ENCODE measurements around the gene FBN2.

The FBN2 gene

DNA sequence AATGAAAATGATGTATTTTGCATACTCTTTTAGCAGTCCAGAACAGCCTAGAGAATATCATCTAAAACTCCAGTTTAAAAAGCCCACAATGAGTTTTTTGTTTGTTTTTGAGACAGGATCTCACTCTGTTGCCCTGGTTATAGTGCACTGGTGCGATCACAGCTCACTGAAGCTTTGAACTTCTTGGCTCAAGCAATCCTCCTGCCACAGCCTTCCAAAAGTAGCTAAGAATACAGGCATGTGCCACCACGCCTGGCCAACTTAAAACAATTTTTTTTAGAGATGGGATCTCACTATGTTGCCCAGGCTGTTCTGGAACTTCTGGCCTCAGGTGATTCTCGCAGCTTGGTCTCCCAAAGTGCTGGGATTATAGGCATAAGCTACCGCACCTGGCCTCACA, 175.7 kb downstream of the FBN2 start:
- Histone ChIP-seq H3K9ac (ENCODE audit: low read depth, low read length) (no peak overlapping the region), H3K4me2 (ENCODE audit: insufficient read depth, low read length) (no peak overlapping the region), H3K36me3 (ENCODE audit: insufficient read depth, low read length) (no peaks in the 10 kb centered on the region), H4K20me1 (ENCODE audit: insufficient read depth, low read length) (no peaks in the 10 kb centered on the region), H3K27ac (ENCODE audit: low read length) (no peak overlapping the region), H3K9me3 (ENCODE audit: insufficient read depth, low read length, severe bottlenecking) (no peaks in the 10 kb centered on the region), H3K4me1 (ENCODE audit: insufficient read depth, low read length) (no peaks in the 10 kb centered on the region), H3K79me2 (ENCODE audit: insufficient read depth, low read length) (no peaks in the 10 kb centered on the region), H2AFZ (ENCODE audit: low read depth, low read length) (no peak overlapping the region), H3K4me3 (ENCODE audit: low read depth in 1 of 2, low read length in 2 of 2) (no peak overlapping the region), H3K27me3 (ENCODE audit: insufficient read depth, low read length, poor library complexity) (no peaks in the 10 kb centered on the region)
- DNase-seq (no peak), ATAC-seq (ENCODE audit: insufficient read depth, low read depth) (no peak)
- TF ChIP-seq EZH2 (IDR thresholded peaks at IDR 0.05; ENCODE audit: borderline replicate concordance, low read depth, low read length, severe bottlenecking), result no peak
- TF ChIP-seq, protein P1, sequence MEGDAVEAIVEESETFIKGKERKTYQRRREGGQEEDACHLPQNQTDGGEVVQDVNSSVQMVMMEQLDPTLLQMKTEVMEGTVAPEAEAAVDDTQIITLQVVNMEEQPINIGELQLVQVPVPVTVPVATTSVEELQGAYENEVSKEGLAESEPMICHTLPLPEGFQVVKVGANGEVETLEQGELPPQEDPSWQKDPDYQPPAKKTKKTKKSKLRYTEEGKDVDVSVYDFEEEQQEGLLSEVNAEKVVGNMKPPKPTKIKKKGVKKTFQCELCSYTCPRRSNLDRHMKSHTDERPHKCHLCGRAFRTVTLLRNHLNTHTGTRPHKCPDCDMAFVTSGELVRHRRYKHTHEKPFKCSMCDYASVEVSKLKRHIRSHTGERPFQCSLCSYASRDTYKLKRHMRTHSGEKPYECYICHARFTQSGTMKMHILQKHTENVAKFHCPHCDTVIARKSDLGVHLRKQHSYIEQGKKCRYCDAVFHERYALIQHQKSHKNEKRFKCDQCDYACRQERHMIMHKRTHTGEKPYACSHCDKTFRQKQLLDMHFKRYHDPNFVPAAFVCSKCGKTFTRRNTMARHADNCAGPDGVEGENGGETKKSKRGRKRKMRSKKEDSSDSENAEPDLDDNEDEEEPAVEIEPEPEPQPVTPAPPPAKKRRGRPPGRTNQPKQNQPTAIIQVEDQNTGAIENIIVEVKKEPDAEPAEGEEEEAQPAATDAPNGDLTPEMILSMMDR (IDR thresholded peaks at IDR 0.05; ENCODE audit: borderline replicate concordance, extremely low read depth, low read length, poor library complexity, severe bottlenecking), result no peak

DNA sequence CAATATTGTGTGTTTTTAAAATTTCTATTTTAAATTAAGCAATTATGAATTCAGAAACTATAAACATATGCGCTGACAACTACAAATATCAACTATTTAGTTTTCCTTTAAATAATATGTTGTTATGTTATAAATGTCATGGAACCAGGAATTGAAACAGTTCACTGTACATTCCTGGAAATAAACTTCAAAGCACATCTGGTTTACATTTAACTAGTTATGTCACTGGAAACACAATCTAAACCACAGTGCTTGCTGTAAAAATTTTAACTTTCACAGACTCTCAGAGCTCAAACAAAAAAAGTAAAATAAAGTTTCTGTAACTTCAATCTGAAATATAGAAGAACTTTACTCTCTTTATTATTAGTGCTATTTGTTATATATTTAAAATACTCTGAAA, 179.2 kb downstream of the FBN2 start:
- Histone ChIP-seq H3K4me3 (ENCODE audit: low read depth in 1 of 2, low read length in 2 of 2) (no peak overlapping the region), H4K20me1 (ENCODE audit: insufficient read depth, low read length) (no peaks in the 10 kb centered on the region), H3K79me2 (ENCODE audit: insufficient read depth, low read length) (no peaks in the 10 kb centered on the region), H3K4me2 (ENCODE audit: insufficient read depth, low read length) (no peak overlapping the region), H3K9me3 (ENCODE audit: insufficient read depth, low read length, severe bottlenecking) (no peaks in the 10 kb centered on the region), H2AFZ (ENCODE audit: low read depth, low read length) (no peak overlapping the region), H3K27ac (ENCODE audit: low read length) (no peak overlapping the region), H3K9ac (ENCODE audit: low read depth, low read length) (no peak overlapping the region), H3K27me3 (ENCODE audit: insufficient read depth, low read length, poor library complexity) (no peaks in the 10 kb centered on the region), H3K36me3 (ENCODE audit: insufficient read depth, low read length) (no peaks in the 10 kb centered on the region), H3K4me1 (ENCODE audit: insufficient read depth, low read length) (no peaks in the 10 kb centered on the region)
- TF ChIP-seq, protein P1 (IDR thresholded peaks at IDR 0.05; ENCODE audit: borderline replicate concordance, extremely low read depth, low read length, poor library complexity, severe bottlenecking), result no peak
- DNase-seq, result no peak
- no peak for ATAC-seq (ENCODE audit: insufficient read depth, low read depth)

DNA sequence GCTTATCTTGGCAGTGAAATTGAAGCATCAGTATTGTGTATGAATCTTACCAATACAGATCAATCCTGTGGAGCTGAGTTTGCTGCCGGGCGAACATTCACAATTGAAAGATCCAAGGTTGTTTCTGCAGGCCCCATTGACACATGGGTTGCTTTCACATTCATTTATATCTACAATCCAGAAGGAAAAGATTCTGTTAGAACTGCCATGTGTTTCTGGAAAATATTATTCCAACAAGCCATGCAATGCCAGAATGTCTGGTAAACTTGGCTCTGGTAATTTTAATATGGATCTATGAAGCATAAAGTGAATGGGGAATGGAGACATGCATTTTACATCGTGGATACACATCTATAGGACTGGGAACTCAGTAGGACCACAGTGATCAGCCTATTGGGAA, 180.8 kb downstream of the FBN2 start:
- H3K4me1 ChIP-seq (ENCODE audit: insufficient read depth, low read length), result no peaks in the 10 kb centered on the region
- no peaks in the 10 kb centered on the region for H3K36me3 ChIP-seq (ENCODE audit: insufficient read depth, low read length)
- no peaks in the 10 kb centered on the region for H3K79me2 ChIP-seq (ENCODE audit: insufficient read depth, low read length)
- ATAC-seq (ENCODE audit: insufficient read depth, low read depth) (no peak), DNase-seq (no peak)
- H2AFZ ChIP-seq (ENCODE audit: low read depth, low read length), result no peak overlapping the region
- H3K27me3 ChIP-seq (ENCODE audit: insufficient read depth, low read length, poor library complexity), result no peaks in the 10 kb centered on the region
- H3K27ac ChIP-seq (ENCODE audit: low read length), result no peak overlapping the region
- no peak overlapping the region for H3K4me2 ChIP-seq (ENCODE audit: insufficient read depth, low read length)
- TF ChIP-seq, protein P1 (IDR thresholded peaks at IDR 0.05; ENCODE audit: borderline replicate concordance, extremely low read depth, low read length, poor library complexity, severe bottlenecking), result no peak
- no peak for TF ChIP-seq EZH2 (IDR thresholded peaks at IDR 0.05; ENCODE audit: borderline replicate concordance, low read depth, low read length, severe bottlenecking)
- no peaks in the 10 kb centered on the region for H3K9me3 ChIP-seq (ENCODE audit: insufficient read depth, low read length, severe bottlenecking)
- H4K20me1 ChIP-seq (ENCODE audit: insufficient read depth, low read length), result no peaks in the 10 kb centered on the region
- no peak overlapping the region for H3K4me3 ChIP-seq (ENCODE audit: low read depth in 1 of 2, low read length in 2 of 2)
- H3K9ac ChIP-seq (ENCODE audit: low read depth, low read length), result no peak overlapping the region

DNA sequence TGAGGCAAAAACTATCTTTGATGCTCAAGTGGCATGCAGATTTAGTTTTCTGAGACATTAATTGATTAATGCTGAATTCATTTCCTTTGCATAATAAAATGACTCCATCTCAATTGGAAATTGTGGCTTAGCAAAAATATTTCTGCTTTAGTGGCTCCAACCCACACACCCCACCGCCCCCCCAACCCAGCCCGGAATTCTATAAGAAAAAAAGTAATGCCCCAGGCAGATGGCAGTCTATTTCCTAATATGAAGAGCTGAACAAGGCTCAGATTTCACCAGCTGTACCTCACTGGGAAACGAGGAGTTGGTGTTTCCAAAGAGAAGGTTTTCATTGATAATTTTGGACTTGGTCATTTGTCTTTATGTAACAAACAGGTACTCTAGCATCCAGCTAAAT, 182.1 kb downstream of the FBN2 start:
- Histone ChIP-seq H4K20me1 (ENCODE audit: insufficient read depth, low read length) (no peaks in the 10 kb centered on the region), H3K9me3 (ENCODE audit: insufficient read depth, low read length, severe bottlenecking) (no peaks in the 10 kb centered on the region), H3K4me2 (ENCODE audit: insufficient read depth, low read length) (no peak overlapping the region), H3K27me3 (ENCODE audit: insufficient read depth, low read length, poor library complexity) (no peaks in the 10 kb centered on the region), H3K79me2 (ENCODE audit: insufficient read depth, low read length) (no peaks in the 10 kb centered on the region), H2AFZ (ENCODE audit: low read depth, low read length) (no peak overlapping the region), H3K36me3 (ENCODE audit: insufficient read depth, low read length) (no peaks in the 10 kb centered on the region), H3K4me1 (ENCODE audit: insufficient read depth, low read length) (no peaks in the 10 kb centered on the region), H3K9ac (ENCODE audit: low read depth, low read length) (no peak overlapping the region), H3K4me3 (ENCODE audit: low read depth in 1 of 2, low read length in 2 of 2) (no peak overlapping the region), H3K27ac (ENCODE audit: low read length) (no peak overlapping the region)
- no peak for TF ChIP-seq EZH2 (IDR thresholded peaks at IDR 0.05; ENCODE audit: borderline replicate concordance, low read depth, low read length, severe bottlenecking)
- TF ChIP-seq, protein P1 (IDR thresholded peaks at IDR 0.05; ENCODE audit: borderline replicate concordance, extremely low read depth, low read length, poor library complexity, severe bottlenecking), result no peak
- ATAC-seq (ENCODE audit: insufficient read depth, low read depth) (no peak), DNase-seq (no peak)

Measured in DND-41 (cell line).